ENCODE measurements around the gene TBCK.

Gene TBCK

DNA sequence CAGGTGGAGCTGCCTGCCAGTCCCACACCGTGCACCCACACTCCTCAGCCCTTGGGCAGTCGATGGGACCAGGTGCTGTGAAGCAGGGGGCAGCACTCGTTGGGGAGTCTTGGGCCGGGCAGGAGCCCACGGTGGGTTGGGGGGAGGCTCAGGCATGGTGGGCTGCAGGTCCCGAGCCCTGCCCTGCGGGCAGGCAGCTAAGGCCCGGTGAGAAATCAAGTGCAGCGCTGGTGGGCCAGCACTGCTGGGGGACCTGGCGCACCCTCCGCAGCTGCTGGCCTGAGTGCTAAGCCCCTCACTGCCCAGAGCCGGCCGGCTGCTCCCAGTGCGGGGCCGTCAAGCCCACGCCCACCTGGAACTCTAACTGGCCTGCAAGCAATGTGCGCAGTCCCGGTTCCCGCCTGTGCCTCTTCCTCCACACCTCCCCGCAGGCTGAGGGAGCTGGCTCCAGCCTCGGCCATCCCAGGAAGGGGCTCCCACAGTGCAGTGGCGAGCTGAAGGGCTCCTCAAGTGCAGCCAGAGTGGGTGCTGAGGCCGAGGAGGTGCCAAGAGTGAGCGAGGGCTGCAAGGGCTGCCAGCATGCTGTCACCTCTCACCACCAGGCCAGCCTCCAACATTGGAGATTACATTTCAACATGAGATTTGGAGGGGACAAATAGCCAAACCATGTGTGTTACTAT is 223.5 kb downstream of the TBCK start:
- TF ChIP-seq SIN3A (IDR thresholded peaks at IDR 0.05; ENCODE audit: borderline replicate concordance, insufficient read depth, low read length): no peak
- TF ChIP-seq TAF1 (IDR thresholded peaks at IDR 0.05; ENCODE audit: borderline replicate concordance, insufficient read depth, low read length): no peak
- TF ChIP-seq POLR2AphosphoS5 (IDR thresholded peaks at IDR 0.05; ENCODE audit: low read depth, low read length): no peak
- TF ChIP-seq, protein P1, sequence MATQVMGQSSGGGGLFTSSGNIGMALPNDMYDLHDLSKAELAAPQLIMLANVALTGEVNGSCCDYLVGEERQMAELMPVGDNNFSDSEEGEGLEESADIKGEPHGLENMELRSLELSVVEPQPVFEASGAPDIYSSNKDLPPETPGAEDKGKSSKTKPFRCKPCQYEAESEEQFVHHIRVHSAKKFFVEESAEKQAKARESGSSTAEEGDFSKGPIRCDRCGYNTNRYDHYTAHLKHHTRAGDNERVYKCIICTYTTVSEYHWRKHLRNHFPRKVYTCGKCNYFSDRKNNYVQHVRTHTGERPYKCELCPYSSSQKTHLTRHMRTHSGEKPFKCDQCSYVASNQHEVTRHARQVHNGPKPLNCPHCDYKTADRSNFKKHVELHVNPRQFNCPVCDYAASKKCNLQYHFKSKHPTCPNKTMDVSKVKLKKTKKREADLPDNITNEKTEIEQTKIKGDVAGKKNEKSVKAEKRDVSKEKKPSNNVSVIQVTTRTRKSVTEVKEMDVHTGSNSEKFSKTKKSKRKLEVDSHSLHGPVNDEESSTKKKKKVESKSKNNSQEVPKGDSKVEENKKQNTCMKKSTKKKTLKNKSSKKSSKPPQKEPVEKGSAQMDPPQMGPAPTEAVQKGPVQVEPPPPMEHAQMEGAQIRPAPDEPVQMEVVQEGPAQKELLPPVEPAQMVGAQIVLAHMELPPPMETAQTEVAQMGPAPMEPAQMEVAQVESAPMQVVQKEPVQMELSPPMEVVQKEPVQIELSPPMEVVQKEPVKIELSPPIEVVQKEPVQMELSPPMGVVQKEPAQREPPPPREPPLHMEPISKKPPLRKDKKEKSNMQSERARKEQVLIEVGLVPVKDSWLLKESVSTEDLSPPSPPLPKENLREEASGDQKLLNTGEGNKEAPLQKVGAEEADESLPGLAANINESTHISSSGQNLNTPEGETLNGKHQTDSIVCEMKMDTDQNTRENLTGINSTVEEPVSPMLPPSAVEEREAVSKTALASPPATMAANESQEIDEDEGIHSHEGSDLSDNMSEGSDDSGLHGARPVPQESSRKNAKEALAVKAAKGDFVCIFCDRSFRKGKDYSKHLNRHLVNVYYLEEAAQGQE (IDR thresholded peaks at IDR 0.05; ENCODE audit: insufficient read depth in 1 of 2, low read depth in 2 of 2, low read length in 2 of 2): no peak
- TF ChIP-seq FOXP2 (optimal IDR thresholded peaks at IDR 0.05; ENCODE audit: borderline replicate concordance, extremely low read depth, extremely low read length, insufficient read depth): no peak

DNA sequence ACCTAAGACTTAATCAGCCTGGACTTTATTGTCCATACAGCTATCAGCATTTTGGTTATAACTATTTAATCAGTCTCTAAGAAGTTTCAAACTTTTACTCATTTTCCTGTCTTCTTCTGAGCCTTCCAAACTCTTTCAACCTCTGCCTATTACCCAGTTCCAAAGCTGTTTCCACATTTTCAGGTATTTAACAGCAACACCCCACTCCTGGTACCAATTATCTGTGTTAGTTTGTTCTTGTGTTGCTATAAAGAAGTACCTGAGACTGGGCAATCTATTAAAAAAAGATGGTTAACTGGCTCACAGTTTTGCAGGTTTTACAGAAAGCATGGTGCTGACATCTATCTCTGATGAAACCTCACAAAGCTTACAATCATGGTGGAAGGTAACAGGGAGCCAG is 225.2 kb downstream of the TBCK start:
- TF ChIP-seq FOXP2 (optimal IDR thresholded peaks at IDR 0.05; ENCODE audit: borderline replicate concordance, extremely low read depth, extremely low read length, insufficient read depth) (no peak), TAF1 (IDR thresholded peaks at IDR 0.05; ENCODE audit: borderline replicate concordance, insufficient read depth, low read length) (no peak), SIN3A (IDR thresholded peaks at IDR 0.05; ENCODE audit: borderline replicate concordance, insufficient read depth, low read length) (no peak), POLR2AphosphoS5 (IDR thresholded peaks at IDR 0.05; ENCODE audit: low read depth, low read length) (no peak)
- TF ChIP-seq, protein P1 (IDR thresholded peaks at IDR 0.05; ENCODE audit: insufficient read depth in 1 of 2, low read depth in 2 of 2, low read length in 2 of 2): no peak

DNA sequence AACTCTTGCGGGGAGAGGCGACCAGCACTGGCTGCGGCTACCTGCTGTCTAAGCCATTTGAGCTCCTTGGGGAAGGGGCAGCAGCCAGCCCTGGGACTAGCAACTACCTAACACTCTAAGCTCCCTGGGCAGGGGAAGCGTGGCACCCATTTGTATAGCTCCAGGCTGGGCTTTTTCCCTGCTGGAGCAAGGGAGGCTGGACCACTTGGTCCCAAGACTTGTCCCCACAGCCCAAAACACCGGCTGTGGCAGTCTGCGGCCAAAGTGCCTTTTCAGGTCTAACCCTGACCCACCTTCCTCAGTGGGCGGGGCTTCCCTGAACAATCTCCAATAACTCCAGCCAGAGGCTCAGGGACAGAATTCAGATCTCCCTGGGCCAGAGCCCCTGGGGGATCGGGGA is 232.9 kb downstream of the TBCK start:
- TF ChIP-seq TAF1 (IDR thresholded peaks at IDR 0.05; ENCODE audit: borderline replicate concordance, insufficient read depth, low read length) (no peak), FOXP2 (optimal IDR thresholded peaks at IDR 0.05; ENCODE audit: borderline replicate concordance, extremely low read depth, extremely low read length, insufficient read depth) (no peak), SIN3A (IDR thresholded peaks at IDR 0.05; ENCODE audit: borderline replicate concordance, insufficient read depth, low read length) (no peak), POLR2AphosphoS5 (IDR thresholded peaks at IDR 0.05; ENCODE audit: low read depth, low read length) (no peak)
- TF ChIP-seq, protein P1 (IDR thresholded peaks at IDR 0.05; ENCODE audit: insufficient read depth in 1 of 2, low read depth in 2 of 2, low read length in 2 of 2): no peak

DNA sequence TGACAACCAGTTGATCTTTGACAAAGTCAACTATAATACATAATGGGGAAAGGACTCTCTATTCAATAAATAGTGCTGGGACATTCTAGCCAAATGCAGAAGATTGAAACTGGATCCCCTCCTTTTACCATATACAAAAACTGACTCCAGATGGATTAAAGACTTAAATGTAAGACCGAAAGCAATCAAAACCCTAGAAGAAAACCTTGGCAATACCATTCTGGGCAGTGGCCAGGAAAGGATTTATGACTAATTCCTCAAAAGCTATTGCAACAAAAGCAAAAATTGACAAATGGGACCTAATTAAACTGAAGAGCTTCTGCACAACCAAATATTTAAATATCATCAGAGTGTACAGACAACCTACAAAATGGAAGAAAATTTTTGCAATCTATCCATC is 235.6 kb downstream of the TBCK start:
- no peak for TF ChIP-seq FOXP2 (optimal IDR thresholded peaks at IDR 0.05; ENCODE audit: borderline replicate concordance, extremely low read depth, extremely low read length, insufficient read depth)

DNA sequence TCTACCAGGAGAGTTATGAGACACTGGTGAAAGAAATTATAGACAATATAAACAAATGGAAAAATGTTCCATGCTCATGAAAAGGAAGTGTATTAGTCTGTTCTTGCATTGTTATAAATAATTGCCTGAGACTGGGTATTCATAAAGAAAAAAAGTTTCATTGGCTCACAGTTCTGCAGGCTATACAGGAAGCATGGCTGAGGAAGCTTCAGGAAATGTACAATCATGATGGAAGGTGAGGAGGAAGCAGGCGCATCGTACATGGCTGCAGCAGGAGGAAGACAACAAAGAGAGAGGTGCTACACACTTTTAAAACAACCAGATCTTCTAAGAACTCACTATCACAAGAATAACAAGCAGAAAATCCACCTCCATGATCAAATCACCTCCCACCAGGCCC is 236.4 kb downstream of the TBCK start:
- TF ChIP-seq POLR2AphosphoS5 (IDR thresholded peaks at IDR 0.05; ENCODE audit: low read depth, low read length) (no peak), FOXP2 (optimal IDR thresholded peaks at IDR 0.05; ENCODE audit: borderline replicate concordance, extremely low read depth, extremely low read length, insufficient read depth) (no peak), TAF1 (IDR thresholded peaks at IDR 0.05; ENCODE audit: borderline replicate concordance, insufficient read depth, low read length) (no peak), SIN3A (IDR thresholded peaks at IDR 0.05; ENCODE audit: borderline replicate concordance, insufficient read depth, low read length) (no peak)
- TF ChIP-seq, protein P1 (IDR thresholded peaks at IDR 0.05; ENCODE audit: insufficient read depth in 1 of 2, low read depth in 2 of 2, low read length in 2 of 2): no peak
